ENCODE measurements around the gene CAPN9.

CAPN9 gene

DNA sequence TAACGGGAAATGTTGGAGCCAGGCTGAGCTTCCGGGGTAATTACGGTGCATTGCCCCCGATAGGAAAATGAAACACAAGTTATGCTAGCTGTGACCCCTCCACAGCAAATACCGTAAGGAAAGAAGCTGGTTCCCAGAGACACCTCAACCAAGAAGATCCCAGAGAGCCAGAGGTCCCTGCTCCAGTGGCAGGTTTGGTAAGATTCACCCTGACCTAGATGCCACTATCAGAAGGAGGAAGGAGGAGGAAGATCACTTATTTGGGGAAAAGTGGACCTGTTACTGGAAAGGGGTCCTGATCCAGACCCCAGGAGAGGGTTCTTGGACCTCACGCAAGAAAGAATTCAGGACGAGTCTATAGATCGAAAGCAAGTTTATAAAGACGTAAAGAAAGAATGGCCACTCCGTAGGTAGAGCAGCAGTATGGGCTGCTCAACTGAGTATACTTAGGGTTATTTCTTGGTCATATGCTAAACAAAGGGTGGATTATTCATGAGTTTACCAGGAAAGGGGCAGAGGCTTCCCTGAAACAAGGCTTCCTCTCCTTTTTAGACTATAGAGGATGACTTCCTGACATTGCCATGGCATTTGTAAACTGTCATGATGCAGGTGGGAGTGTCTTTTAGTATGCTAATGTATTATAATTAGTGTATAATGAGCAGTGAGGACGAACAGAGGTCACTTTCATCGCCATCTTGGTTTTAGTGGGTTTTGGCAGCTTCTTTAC is 7.5 kb upstream of the CAPN9 start:
- H3K4me3 ChIP-seq (ENCODE audit: low read length), result no peak overlapping the region
- no peak for DNase-seq (ENCODE audit: low read depth)
- TF ChIP-seq CTCF (IDR thresholded peaks at IDR 0.05; ENCODE audit: insufficient read depth, low read depth, low read length, missing control alignments), result no peak

DNA sequence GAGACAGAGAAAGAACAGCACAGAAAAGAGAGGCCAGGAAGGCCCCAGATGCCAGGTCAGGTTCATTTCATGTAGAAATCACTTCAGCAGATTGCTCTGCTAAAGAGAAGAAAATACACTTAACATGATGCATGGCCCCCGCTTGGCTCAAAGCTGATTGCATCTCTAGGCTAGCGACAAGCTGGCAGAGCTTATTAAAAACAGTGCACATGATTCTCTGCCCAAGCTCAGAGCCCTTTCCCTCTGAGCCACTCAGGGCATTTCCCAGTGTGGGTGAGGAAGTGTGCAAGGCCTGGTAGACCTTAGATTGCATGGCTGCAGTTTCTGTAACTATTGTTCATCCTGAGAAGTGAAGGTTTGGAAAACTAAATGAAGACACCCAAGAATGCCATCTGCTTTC is 3.3 kb upstream of the CAPN9 start:
- no peak overlapping the region for H3K4me3 ChIP-seq (ENCODE audit: low read length)
- DNase-seq (ENCODE audit: low read depth), result no peak
- no peak for TF ChIP-seq CTCF (IDR thresholded peaks at IDR 0.05; ENCODE audit: insufficient read depth, low read depth, low read length, missing control alignments)

- peak; percentile 30 for DNase-seq (ENCODE audit: low read depth)
- TF ChIP-seq CTCF (IDR thresholded peaks at IDR 0.05; ENCODE audit: insufficient read depth, low read depth, low read length, missing control alignments), result no peak
- H3K4me3 ChIP-seq (ENCODE audit: low read length), result no peak overlapping the region
These were observed 2.8 kb upstream of the CAPN9 start for GRCh38 chr1:230744382-230744781.

DNA sequence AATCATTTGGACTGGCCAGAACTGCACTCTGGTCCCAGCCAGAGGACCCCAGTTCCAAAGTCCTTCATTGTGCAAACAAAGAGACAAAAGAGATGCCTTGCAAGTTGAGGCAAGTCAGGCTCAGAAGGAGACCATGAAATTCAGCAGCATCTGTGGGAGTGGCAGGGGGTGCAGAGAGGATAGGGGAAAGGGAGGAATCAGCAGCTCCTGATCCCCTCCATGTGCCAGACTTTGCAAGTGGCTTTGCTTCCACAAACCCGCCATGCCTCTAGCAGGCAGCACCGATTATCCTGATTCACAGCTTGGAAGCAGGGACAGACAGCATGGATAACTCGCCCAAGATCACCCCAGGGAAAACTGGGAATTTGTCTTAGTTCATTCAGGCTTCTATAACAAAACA is 2.1 kb upstream of the CAPN9 start:
- no peak for TF ChIP-seq CTCF (IDR thresholded peaks at IDR 0.05; ENCODE audit: insufficient read depth, low read depth, low read length, missing control alignments)
- no peak overlapping the region for H3K4me3 ChIP-seq (ENCODE audit: low read length)
- DNase-seq (ENCODE audit: low read depth), result no peak

DNA sequence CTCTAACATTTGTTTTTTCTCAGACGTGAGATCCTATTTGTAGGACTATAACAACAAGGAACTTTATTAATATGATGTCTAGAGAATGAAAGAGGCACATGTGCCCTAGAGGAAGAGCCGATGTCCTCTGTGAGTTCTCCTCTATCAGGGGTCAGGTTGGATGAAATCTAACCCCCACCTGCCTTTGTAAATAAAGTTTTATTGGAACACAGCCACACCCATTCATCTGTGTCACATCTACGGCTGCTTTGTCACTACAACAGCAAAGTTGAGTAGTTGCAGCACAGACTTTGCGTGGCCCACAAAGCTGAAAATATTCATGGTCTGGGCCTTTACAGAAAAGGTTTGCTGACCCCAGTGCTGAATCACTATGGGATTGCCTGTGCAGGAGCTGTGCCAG is 571 bp upstream of the CAPN9 start:
- DNase-seq (ENCODE audit: low read depth), result no peak
- H3K4me3 ChIP-seq (ENCODE audit: low read length), result no peak overlapping the region
- no peak for TF ChIP-seq CTCF (IDR thresholded peaks at IDR 0.05; ENCODE audit: insufficient read depth, low read depth, low read length, missing control alignments)

DNA sequence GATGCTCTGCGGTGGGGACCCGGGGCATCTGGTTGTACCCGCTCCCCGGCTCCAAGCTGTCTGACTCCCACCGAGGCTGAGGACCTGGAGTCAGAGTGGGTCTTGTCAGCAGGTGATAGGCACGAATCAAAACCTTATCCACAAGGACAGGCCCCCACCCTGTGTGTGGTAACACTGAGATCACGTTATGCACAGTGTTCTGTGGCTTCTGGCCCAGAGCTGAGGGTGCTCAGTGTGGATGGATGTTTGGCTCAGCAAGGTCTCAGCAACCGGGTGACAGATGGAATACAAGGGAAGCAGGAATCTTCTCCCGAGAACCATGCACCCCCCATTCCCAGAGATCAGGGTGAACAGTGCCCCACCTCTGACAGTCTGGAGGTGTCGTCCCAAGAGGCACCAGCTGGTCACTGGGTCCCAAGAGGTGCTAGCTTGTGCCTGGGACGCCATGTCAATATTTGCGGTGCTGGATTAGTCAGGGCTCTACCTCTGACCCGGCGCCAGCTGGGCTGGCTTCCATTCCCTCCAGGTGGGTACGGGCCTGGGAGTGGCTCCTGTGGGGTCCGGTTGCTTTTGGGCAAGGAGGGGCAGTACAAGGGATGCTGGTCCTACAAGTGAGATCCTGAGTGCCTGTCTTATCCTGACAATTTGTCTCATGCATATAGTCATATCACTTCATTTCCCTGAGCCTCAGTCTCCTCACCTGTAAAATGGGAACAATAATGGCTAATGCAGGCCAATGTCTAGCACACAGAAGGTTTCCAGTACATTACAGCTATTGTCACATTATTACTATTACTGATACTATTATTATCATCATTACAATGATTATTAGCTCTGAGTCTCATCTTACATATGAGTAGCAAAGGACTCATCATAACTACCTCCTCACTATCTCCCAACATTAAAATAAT is 957 bp downstream of the CAPN9 start:
- H3K4me3 ChIP-seq (ENCODE audit: low read length), result no peak overlapping the region
- no peak for TF ChIP-seq CTCF (IDR thresholded peaks at IDR 0.05; ENCODE audit: insufficient read depth, low read depth, low read length, missing control alignments)
- no peak for DNase-seq (ENCODE audit: low read depth)
